DND-41 (cell line): ENCODE results near the gene ANKRD13A.

Experiments used
- EZH2 ChIP-seq: IDR thresholded peaks from 3 replicates; pipeline ENCODE4 v1.6.1; 2012; ENCODE audit warnings: borderline replicate concordance, low read depth, mild to moderate bottlenecking, moderate library complexity, low read length, inconsistent platforms; ENCODE audit not compliant: severe bottlenecking
- TF ChIP-seq, protein P1 (sequence below): IDR thresholded peaks from 2 replicates; pipeline ENCODE4 v1.5.1; 2012; ENCODE audit warnings: borderline replicate concordance, low read length, moderate library complexity, mild to moderate bottlenecking; ENCODE audit not compliant: poor library complexity, severe bottlenecking; ENCODE audit errors: extremely low read depth

DNA sequence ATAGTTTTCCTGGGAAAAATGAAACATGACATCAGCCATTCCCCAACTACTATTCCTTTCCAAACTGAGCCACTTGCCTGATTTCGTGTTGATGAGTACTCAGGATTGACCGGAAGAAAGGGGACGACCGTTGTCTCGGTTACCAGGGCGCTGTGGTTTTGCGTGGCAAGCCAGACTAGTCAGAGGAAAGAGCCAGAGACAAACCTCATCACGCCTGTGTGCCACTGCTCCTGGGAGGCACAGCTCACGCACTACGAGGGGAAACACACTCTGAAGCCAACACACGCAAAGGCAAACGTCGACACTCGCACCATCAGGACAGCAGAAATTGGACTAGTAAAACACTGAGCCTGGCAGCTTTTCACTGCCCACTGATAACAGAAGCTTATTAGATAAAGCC, 38.0 kb upstream of the ANKRD13A start:
- TF ChIP-seq, protein P1, sequence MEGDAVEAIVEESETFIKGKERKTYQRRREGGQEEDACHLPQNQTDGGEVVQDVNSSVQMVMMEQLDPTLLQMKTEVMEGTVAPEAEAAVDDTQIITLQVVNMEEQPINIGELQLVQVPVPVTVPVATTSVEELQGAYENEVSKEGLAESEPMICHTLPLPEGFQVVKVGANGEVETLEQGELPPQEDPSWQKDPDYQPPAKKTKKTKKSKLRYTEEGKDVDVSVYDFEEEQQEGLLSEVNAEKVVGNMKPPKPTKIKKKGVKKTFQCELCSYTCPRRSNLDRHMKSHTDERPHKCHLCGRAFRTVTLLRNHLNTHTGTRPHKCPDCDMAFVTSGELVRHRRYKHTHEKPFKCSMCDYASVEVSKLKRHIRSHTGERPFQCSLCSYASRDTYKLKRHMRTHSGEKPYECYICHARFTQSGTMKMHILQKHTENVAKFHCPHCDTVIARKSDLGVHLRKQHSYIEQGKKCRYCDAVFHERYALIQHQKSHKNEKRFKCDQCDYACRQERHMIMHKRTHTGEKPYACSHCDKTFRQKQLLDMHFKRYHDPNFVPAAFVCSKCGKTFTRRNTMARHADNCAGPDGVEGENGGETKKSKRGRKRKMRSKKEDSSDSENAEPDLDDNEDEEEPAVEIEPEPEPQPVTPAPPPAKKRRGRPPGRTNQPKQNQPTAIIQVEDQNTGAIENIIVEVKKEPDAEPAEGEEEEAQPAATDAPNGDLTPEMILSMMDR, result no peak
- no peak for TF ChIP-seq EZH2
